Activated T-cell treated with anti-CD3 and anti-CD28 coated beads, Interleukin-2, amount 50 U/mL, for 4 hours (primary cell): ENCODE results near the gene TMEM135. TPM values are rescaled to one million over a fixed set of nuclear protein-coding genes. Genes with fewer than 3 reads are reported as not detected.
A peak's percentile ranks its signal among the peaks of the same experiment; 100 is the strongest.

Experiments used
- ATAC-seq, 2 donors: fragments of 200-7000 bp; cut with Tn5 transposase; one replicate each; pipeline ENCODE4 v1.10.0; 2021
- DNase-seq: peaks from one replicate; pipeline ENCODE4 v3.0.0-alpha.2; 2020
- H3K27me3 Mint-ChIP-seq: one replicate; pipeline ENCODE4 v1.8.0; 2021; ENCODE audit warnings: low read depth, mixed read lengths
- H3K36me3 Mint-ChIP-seq: one replicate; pipeline ENCODE4 v1.8.0; 2022; ENCODE audit warnings: mixed read lengths; ENCODE audit not compliant: insufficient read depth
- H3K4me1 Mint-ChIP-seq: one replicate; pipeline ENCODE4 v1.8.0; 2021; ENCODE audit warnings: low read depth, mixed read lengths
- H3K4me3 Mint-ChIP-seq: one replicate; pipeline ENCODE4 v1.8.0; 2021; ENCODE audit warnings: mild to moderate bottlenecking, moderate library complexity, mixed read lengths
- H3K9me3 Mint-ChIP-seq: one replicate; pipeline ENCODE4 v1.8.0; 2021; ENCODE audit warnings: mixed read lengths
- total RNA-seq, 3 donors: library from RNA; stranded (reverse); gene quantifications; one replicate each; pipeline ENCODE4 v1.2.1, GENCODE V29; 2021

TMEM135 gene
- total RNA-seq, 3 donors from 2014 or later, result 9.6 to 17.9 (median 11.7) TPM

DNA sequence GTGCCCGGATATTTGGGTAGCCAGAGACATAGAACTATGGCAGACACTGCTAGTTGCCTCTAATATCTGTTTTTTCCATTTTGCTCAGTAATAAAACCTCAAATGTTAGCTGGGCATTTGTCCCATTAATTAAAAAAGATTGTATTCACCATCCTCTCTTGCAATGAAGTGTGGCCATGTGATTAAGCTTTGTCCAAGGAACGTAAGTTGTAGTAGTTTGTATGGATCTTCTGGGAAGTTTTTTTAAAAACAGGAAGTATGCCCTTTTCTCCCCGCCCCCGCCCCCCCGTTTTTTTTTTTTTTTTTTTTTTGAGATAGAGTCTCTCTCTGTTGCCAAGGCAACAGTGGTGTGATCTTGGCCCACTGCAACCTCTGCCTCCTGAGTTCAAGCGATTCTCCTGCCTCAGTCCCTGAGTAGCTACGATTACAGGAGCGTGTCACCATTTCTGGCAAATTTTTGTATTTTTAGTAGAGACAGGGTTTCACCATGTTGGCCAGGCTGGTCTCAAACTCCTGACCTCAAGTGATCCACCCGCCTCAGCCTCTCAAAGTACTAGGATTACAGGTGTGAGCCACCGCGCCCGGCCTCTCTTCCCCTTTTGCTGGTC, 1.7 kb upstream of the TMEM135 start:
- peaks cover 34% of the 10 kb centered on the region for H3K4me1 Mint-ChIP-seq
- DNase-seq, result no peak
- no peak for ATAC-seq
- H3K4me3 Mint-ChIP-seq, result no peak overlapping the region
- H3K36me3 Mint-ChIP-seq, result peaks cover 3% of the 10 kb centered on the region
- no peaks in the 10 kb centered on the region for H3K27me3 Mint-ChIP-seq
- H3K9me3 Mint-ChIP-seq, result no peaks in the 10 kb centered on the region

DNA sequence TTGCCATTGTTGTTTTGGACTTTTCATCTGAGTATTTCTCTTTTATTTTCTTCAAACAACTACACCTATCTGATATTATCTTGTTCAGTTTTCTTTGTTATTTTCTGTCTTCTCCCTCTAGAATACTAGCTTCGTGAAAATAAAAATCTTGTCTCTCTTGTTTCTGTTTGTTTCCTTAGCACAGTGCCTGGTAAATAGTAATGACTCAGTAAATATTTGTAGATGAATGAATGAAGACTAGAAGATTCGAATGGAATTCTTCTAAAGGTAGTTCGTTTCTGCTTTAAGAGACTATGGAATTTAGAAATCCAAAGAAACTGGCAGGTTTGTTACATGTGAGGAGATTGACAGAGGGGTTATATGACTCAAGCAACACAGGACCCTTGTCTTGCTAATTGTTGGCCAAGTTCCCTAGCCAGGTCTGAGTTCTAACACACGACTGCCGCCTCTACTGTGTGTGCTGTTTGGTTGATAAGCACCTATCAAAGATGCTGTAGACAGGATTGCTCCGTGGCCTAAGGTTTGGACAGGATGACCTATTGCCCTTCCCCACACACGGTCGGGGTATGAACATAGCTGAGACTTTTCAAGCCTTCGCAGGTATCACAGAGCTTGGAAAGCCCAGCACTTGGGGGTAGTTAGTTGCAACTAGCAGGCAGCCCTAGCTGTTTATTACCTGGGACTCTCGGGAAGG, 831 bp upstream of the TMEM135 start:
- ATAC-seq, result peak; percentile 3 to 4
- no peaks in the 10 kb centered on the region for H3K9me3 Mint-ChIP-seq

DNA sequence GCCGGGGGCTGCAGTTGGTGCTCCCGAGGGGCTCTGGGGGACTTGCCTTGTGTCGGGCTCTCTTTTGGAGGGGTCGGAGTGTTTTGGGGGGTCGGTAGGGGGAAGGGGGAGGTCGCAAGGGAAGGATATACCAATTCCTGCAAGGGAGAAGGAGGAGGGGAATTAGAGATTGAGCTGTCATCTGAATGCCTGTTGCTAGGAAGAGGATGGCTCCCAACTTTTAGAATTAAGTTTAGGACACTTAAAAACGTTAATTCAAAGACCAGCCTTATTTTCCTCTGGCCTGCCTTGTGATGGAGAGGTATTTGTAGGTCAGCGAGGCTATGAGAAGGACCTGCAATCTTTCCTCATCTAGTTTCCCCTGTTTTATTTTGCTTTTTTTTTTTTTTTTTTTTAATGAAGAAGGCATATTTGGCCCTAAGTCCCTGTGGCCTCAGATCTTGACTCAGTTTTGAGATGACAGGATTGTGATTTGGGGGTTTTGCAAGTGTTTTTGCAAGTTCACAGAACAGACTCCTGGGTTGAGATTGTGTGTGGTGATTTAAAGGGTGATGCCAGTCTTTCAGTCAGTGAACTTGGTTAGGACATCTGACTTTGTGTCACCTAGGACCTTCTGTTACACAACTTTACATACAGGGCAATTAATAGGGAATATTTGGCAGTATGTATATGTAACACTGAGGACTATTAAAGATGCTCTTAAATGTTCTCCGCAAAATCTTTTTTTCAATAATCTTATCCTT, 672 bp downstream of the TMEM135 start:
- peak overlapping the region; percentile 97 for H3K4me3 Mint-ChIP-seq
- ATAC-seq (no peak), DNase-seq (no peak)
- H3K36me3 Mint-ChIP-seq, result peaks cover 7% of the 10 kb centered on the region
- H3K9me3 Mint-ChIP-seq, result no peaks in the 10 kb centered on the region
- H3K27me3 Mint-ChIP-seq, result no peaks in the 10 kb centered on the region
- peaks cover 33% of the 10 kb centered on the region for H3K4me1 Mint-ChIP-seq

More for the DNA sequence above, 831 bp upstream of the TMEM135 start:
- Mint-ChIP-seq H3K4me3 (peak overlapping the region; percentile 97), H3K27me3 (no peaks in the 10 kb centered on the region), H3K4me1 (peaks cover 33% of the 10 kb centered on the region), H3K36me3 (peaks cover 5% of the 10 kb centered on the region)
- no peak for DNase-seq

DNA sequence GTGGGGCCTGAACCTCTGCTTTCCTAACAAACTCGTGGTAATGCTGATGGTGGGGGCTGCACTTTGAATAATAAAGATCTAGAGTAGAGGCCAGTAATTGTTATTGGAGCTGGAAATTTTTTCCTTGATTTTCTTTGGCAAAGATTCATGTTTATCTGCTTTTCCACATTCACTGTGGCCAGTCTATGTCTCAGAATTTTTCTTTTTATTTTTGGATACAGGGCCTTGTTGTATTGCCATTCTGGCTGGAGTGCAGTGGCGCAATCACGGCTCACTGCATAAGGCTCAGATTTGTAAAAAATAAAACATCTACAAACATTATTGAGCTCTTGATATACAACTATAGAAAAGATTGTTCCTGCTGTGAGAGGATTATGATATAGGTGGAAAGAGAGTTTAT, 1.6 kb downstream of the TMEM135 start:
- H3K9me3 Mint-ChIP-seq, result no peaks in the 10 kb centered on the region
- H3K4me3 Mint-ChIP-seq, result peak overlapping the region; percentile 97
- H3K36me3 Mint-ChIP-seq, result peaks cover 7% of the 10 kb centered on the region
- ATAC-seq (no peak), DNase-seq (no peak)
- peaks cover 33% of the 10 kb centered on the region for H3K4me1 Mint-ChIP-seq
- H3K27me3 Mint-ChIP-seq, result no peaks in the 10 kb centered on the region

DNA sequence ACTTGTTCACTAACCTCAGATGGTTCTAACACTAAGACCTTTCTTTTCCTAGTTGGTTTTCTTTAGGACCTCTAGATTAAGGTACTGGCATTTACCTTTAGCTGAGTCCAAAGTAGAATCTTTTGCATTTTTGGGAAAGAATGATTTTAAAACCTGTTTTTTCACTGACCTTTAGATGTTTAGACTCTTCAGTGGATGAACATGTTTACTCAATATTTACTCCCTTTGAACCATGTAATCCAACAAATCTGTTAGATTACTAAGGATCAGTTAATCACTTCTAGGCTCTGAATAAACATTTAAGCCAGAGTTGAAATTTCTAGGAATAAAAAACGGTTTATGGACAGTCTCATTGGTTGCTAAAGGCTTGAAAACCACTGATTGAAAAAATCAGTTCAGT, 6.2 kb downstream of the TMEM135 start:
- Mint-ChIP-seq H3K27me3 (no peaks in the 10 kb centered on the region), H3K9me3 (no peaks in the 10 kb centered on the region), H3K36me3 (peaks cover 16% of the 10 kb centered on the region), H3K4me3 (no peak overlapping the region), H3K4me1 (peaks cover 15% of the 10 kb centered on the region)
- DNase-seq, result no peak
- no peak for ATAC-seq

DNA sequence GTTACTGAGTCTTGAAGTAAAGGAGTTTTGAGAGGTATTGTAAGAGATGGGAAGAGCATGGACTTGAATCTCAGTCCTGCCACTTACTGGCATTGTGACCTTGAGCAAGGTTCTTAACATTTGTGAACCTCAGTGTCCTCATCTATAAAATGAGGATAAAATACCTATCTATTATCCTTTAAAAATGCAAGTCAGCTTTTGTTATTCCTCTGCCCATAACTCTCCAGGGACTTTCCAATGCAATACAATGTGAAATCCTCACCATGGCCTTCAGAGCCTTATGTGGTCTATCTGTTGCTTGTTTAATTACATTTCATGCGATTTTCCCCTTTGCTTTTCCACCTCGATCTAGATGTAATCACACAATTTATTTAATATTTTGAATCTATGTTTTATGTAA, 9.1 kb downstream of the TMEM135 start:
- no peaks in the 10 kb centered on the region for H3K27me3 Mint-ChIP-seq
- DNase-seq (no peak), ATAC-seq (no peak)
- no peaks in the 10 kb centered on the region for H3K9me3 Mint-ChIP-seq
- no peaks in the 10 kb centered on the region for H3K4me1 Mint-ChIP-seq
- H3K4me3 Mint-ChIP-seq, result no peak overlapping the region
- peaks cover 11% of the 10 kb centered on the region for H3K36me3 Mint-ChIP-seq

DNA sequence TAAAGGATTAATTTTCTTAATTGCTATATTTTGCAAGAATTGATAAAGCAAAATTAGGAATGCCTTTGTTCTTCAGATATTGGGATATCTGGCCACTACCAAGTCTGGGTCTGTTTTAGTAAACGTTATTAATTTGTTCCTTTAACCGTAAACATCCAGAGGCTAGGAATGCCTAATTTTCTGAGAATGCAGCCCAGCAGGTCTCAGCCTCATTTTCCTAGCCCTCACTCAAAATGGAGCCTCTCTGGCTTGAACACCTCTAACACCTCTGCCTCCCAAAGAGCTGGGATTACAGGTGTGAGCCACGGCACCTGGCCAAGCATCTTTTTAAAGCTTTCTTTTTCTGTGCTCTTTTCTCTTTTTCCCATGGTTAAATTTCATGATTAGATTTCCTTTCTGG, 18.4 kb downstream of the TMEM135 start:
- DNase-seq, result no peak
- Mint-ChIP-seq H3K9me3 (peaks cover 3% of the 10 kb centered on the region), H3K4me1 (peaks cover 9% of the 10 kb centered on the region), H3K36me3 (peaks cover 6% of the 10 kb centered on the region), H3K4me3 (no peak overlapping the region), H3K27me3 (no peaks in the 10 kb centered on the region)
- no peak for ATAC-seq

DNA sequence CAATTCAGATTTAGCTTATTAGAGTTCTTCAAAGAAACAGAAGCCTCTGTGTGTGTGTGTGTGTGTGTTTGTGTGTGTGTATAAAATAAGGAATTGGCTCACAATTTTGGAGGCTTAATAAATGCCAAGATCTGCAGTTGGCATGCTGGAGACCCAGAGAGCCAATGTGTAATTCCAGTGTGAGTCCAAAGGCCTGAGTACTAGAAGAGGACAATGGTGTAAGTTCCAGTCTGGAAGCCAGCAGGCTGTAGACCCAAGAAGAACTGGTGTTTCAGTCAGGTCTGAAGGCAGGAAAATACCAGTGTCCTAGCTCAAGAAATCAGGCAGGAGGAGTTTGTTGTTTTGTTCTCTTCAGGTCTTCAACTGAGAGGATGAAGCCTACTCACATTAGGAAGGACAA, 20.0 kb downstream of the TMEM135 start:
- H3K9me3 Mint-ChIP-seq, result peaks cover 3% of the 10 kb centered on the region
- no peak for ATAC-seq
- no peak for DNase-seq

DNA sequence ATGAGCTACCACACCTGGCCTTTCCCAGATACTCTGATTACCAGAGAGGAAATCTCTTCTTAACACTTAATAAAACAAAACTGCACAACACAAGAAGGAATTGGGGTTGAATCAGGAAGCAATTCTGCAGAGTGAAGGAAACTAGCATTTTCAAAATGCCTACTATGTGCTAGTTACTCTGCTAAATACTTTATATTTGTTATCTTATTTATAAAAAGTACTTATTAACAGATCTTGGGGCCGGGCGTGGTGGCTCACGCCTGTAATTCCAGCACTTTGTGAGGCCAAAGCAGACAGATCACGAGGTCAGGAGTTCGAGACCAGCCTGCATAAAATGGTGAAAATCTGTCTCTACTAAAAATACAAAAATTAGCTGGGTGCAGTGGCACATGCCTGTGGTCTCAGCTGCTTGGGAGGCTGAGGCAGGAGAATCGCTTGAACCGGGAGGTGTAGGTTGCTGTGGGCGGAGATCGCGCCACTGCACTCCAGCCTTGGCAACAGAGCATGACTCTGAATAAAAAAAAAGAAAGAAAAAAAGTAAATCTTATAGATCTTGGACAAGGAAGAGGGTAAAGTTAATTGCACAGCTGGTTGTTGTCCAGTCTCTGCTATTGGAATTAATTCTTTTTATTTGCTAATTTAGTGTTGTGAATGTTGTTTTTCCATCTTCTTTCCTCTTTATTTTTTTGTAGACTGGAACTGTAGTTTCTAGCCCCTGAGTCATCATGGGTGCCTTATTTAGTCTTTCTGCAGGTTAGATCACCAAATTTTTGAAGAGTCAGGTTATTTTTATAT, 22.1 kb downstream of the TMEM135 start:
- Mint-ChIP-seq H3K4me1 (peaks cover 12% of the 10 kb centered on the region), H3K9me3 (no peaks in the 10 kb centered on the region), H3K4me3 (no peak overlapping the region), H3K27me3 (no peaks in the 10 kb centered on the region), H3K36me3 (peaks cover 8% of the 10 kb centered on the region)
- ATAC-seq (no peak), DNase-seq (no peak)

More for the DNA sequence above, 20.0 kb downstream of the TMEM135 start:
- Mint-ChIP-seq H3K36me3 (peaks cover 8% of the 10 kb centered on the region), H3K27me3 (no peaks in the 10 kb centered on the region), H3K4me3 (no peak overlapping the region), H3K4me1 (peaks cover 11% of the 10 kb centered on the region)

DNA sequence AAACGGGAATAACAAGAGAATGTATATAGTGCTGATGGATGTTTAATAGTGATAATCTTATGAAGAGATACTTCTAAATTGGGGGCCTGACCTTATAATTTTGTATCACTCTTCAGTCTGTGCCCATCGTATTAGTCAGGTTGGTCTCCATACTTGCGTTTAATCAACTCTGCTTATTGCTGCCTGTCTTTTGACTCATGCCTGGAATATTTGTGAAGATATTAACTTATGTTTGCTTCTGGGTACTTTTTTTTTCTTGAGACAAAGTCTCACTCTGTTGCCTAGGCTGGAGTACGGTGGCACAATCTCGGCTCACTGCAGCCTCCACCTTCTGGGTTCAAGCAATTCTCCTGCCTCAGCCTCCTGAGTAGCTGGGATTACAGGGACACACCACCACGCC, 24.0 kb downstream of the TMEM135 start:
- Mint-ChIP-seq H3K4me3 (no peak overlapping the region), H3K4me1 (peaks cover 15% of the 10 kb centered on the region), H3K9me3 (no peaks in the 10 kb centered on the region), H3K27me3 (no peaks in the 10 kb centered on the region), H3K36me3 (peaks cover 8% of the 10 kb centered on the region)
- ATAC-seq (no peak), DNase-seq (no peak)

DNA sequence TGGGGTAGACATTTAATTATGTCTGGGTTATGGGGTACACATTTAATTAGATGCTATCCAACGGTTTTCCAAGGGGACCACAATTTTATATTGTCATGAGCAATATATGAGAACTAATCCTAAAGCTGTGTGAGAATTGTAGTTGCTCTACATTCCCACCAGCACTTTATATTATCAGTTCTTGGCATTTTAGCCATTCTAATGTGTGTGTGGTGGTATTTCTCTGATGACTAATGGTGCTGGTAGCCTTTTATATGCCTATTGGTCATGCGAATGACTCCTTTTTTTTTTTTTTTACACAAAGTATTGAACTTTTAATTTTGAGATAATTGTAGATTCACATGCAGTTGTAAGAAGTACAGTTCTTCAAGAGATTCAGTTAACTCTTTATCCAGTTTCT, 26.2 kb downstream of the TMEM135 start:
- no peak overlapping the region for H3K4me3 Mint-ChIP-seq
- no peaks in the 10 kb centered on the region for H3K9me3 Mint-ChIP-seq
- ATAC-seq (no peak), DNase-seq (no peak)
- H3K4me1 Mint-ChIP-seq, result peaks cover 13% of the 10 kb centered on the region
- H3K27me3 Mint-ChIP-seq, result no peaks in the 10 kb centered on the region
- H3K36me3 Mint-ChIP-seq, result peaks cover 3% of the 10 kb centered on the region

DNA sequence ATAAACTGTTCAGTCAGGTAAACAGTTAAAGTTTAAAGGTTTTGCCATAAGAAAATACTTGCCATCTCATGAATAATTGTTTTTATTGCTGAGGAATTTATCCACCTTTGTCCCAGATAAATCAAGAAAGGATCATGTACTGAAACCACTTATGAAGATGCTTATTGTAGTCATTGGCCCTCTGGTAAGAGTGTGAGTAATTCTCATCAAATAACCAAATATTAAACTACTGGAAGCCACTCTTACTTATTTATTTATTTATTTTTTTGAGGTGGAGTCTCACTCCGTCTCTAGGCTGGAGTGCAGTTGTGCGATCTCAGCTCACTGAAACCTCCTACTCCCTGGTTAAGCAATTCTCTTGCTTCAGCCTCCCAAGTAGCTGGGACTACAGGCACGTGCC, 35.1 kb downstream of the TMEM135 start:
- H3K27me3 Mint-ChIP-seq, result no peaks in the 10 kb centered on the region
- H3K9me3 Mint-ChIP-seq, result no peaks in the 10 kb centered on the region
- DNase-seq (no peak), ATAC-seq (no peak)
- no peaks in the 10 kb centered on the region for H3K4me1 Mint-ChIP-seq
- peaks cover 20% of the 10 kb centered on the region for H3K36me3 Mint-ChIP-seq
- no peak overlapping the region for H3K4me3 Mint-ChIP-seq

DNA sequence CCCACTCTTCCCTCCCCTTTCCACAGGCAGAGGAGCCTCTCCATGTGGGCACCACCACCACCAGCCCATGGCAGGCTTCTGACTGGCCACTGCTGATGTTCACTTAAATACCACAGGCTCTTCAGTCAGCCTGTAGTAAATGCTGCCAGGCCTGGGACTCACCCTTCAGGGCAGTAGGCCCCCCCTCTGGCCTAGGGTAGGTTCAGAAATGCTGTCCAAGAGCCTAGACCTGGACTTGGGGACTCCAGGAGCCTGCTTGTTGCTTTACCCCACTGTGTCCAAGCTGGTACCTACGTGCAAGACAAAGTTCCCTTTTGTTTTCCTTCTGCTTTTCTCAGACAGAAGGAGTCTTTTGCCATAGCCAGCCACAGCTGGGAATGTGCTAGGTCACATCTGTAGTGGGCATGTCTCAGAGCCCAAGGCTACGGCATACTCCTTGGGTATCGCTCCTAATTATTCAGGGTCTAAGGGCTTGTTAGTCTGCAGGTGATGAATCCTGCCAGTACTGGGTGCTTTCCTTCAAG, 38.6 kb downstream of the TMEM135 start:
- DNase-seq, result no peak
- no peaks in the 10 kb centered on the region for H3K9me3 Mint-ChIP-seq
- H3K27me3 Mint-ChIP-seq, result no peaks in the 10 kb centered on the region
- H3K4me3 Mint-ChIP-seq, result no peak overlapping the region
- peaks cover 18% of the 10 kb centered on the region for H3K36me3 Mint-ChIP-seq
- H3K4me1 Mint-ChIP-seq, result peaks cover 5% of the 10 kb centered on the region
- no peak for ATAC-seq

DNA sequence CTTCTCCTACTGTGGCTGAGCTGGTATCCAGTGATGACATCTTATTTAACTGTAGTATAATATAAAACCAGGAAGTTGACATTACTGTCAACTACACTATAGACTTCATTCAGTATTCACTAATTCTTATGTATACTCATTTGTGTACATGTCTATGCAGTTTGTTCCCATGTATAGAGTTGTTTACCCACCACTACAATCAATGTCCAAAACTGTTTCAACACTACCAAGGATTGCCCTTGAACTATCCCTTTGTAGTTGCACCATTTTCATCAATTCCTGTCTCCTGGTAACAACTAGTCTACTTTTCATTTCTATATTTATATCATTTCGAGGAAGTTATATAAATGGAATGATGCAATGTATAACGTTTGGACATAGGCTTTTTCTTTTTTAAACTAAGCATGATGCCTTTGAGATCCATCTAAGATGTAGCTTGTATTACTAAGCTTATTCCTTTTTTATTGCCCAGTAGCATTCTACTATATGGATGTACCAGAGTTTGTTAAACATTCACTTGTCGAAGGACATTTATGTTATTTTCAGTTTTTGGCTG, 39.2 kb downstream of the TMEM135 start:
- ATAC-seq (no peak), DNase-seq (no peak)
- Mint-ChIP-seq H3K4me1 (peaks cover 11% of the 10 kb centered on the region), H3K9me3 (no peaks in the 10 kb centered on the region), H3K36me3 (peaks cover 20% of the 10 kb centered on the region), H3K4me3 (no peak overlapping the region), H3K27me3 (no peaks in the 10 kb centered on the region)
